Stimulated activated CD8-positive, alpha-beta memory T cell treated with anti-CD3 and anti-CD28 coated beads, Interleukin-15, amount 100 ng/mL, for 4 hours (primary cell): ENCODE data around the gene MPHOSPH8.
"Not testable (repeated sequence)": the region's sequence is repeated elsewhere in the genome, so short reads cannot be mapped to it uniquely, and the experiment has no call there.

Source experiments
- DNase-seq, 2 donors: peaks; one replicate each; pipeline ENCODE4 v3.0.0-alpha.2; 2020; ENCODE audit warnings: low read depth in 2 of 2

MPHOSPH8 gene

DNA sequence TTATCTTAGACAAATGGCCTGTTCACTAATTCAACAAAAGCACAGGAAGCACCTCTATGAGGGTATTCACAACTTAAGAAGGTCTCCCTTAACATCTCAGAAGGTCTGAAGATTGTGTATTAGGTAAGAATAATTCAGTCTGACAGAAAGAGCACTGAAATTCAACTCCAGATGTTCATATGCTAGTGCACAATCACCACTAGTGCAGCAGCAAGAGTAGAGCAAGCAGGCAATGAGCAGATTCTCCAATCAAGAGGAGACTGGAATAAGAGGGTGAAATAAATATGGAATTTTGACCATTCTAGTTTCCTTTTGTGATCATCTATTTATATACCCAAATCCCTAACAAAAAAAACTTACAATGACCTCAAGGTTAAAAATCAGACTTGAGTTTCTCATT lies 52.0 kb downstream of the MPHOSPH8 start:
- DNase-seq, result no peak

DNA sequence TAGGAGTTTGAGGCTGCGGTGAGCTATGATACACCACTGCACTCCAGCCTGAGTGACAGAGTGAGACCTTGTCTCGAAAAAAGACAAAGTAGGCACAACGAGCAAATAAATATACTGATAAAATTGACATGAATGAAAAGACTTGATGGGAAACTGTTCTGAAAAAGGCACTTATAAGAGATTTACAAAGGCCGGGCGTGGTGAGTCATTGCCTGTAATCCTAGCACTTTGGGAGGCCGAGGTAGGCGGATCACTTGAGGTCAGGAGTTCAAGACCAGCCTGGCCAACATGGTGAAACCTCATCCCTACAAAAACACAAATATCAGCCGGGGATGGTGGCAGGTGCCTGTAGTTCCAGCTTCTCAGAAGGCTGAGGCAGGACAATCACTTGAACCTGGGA lies 58.0 kb downstream of the MPHOSPH8 start:
- not testable (repeated sequence) for DNase-seq

DNA sequence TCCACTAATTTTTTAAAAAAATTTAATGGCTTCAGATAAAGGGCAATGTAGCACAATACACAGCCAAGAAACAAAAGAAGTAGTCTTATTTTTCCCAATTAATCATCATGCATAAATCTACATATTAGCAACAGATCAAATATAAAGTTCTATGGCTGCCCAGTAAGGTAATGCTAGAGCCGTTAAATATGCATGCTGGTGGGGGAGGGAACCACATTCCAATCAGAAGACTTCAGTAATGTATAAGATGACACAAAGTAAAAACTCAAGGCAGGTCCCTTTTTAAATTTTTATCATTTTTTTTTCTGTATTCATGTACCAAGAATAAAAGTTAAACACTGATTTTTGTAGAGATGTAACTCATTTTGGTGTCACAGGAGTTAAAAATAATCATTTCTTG lies 62.0 kb downstream of the MPHOSPH8 start:
- no peak for DNase-seq

DNA sequence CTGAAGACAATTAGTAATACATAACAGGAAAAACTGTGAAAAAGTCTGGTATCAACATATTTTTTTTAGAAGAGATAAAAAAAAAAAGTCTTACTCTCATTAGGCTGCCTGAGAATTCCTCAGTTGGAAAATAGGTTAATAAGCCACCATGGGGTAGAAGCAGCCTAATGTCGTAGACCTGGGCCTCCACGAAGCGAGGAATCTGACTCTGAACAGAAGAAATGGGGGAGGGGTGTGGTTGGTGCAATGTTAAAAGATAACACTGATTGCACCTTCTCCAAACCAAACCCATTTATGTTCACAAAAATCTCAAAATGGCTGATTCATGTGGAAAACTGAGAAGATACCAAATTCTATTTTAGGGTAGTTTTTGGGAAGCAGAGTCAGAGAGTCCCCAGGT lies 62.4 kb downstream of the MPHOSPH8 start:
- no peak for DNase-seq

DNA sequence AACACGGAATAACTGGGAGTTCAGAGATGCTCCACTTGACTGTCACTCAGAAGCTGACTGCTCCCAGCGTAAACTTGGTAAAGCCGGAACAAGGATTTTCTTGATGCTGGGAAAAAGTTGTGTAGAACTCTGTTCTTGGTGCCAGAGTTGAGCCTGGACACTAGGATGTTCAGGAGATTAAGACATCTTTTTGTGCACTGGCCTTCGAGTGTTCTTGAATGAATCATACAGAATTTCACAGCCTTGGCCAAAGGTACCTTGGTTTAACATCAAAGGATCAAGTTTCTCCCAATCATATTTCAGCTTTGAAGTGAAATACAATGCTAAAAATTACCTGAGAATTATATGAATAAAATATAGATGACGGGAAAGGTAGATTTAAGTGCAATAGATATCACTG lies 67.5 kb downstream of the MPHOSPH8 start:
- not testable (repeated sequence) for DNase-seq

DNA sequence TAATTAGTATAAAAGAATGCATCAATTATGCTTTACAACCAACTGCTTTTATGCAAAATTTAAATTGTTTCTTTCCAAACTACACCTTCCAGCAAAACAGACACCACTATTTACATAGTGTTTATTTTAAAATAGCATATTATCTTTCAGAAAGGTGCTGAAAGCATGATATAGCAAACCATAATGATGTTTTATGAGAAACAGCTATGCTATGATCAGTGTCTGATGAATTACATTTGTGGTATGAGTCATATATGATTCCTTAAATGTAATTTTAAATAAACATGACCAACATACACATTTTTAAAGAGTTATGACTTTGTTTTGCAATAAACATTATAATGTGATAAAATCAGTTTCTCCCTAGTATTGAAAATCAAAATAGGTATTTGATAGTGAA lies 68.2 kb downstream of the MPHOSPH8 start:
- not testable (repeated sequence) for DNase-seq

DNA sequence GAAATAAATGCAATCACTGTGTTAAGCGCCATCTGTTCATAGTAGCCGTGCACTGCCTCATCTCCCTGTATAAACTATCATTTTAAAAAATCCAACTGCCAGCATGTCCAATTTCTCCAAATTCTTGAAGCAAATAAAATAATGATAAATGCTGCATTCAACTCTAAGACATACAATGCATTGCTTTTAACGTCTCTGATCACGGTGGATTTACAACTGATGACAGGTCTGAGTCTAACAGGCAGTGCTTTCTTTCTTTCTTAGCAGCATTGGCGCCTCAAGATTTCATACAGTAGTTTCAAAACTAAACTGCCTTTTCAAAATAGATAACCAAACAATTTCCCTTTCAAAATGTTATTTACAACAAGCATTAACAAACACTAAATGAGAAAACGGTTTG lies 70.8 kb downstream of the MPHOSPH8 start:
- not testable (repeated sequence) for DNase-seq

DNA sequence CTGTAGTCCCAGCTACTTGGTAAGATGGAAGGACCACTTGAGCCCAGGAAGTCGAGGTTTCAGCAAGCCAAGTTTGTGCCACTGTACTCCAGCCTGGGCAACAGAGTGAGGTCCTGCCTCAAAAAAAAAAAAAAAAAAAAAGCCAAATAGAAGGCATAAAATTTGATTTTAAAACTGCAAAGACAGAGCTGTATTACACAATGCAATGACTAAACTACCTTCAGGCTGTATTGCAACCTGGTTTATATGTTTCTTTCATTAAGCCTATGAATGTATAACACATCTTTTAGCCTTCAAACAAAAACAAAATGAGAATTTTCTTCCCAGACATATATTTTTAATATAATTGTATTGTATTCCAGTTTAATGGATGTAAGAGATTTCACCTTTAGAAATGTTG lies 75.6 kb downstream of the MPHOSPH8 start:
- not testable (repeated sequence) for DNase-seq

DNA sequence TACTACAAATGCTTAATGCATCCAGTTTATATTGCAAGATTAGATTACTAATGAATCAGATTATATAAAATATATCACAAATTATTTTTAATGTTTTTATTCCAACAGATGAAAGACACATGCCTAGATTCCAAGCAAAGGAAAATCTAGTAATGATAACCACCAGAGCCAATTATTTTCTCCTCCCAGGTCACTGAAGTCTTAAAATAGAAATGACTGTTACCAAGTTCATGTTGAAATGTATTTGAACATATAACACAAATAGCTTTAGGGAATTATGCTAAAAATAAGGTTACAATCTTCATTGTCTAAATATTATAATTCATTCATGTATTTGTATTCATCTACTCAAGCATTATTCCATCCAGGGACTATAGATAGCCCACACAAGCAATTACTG lies 76.3 kb downstream of the MPHOSPH8 start:
- DNase-seq, result not testable (repeated sequence)

DNA sequence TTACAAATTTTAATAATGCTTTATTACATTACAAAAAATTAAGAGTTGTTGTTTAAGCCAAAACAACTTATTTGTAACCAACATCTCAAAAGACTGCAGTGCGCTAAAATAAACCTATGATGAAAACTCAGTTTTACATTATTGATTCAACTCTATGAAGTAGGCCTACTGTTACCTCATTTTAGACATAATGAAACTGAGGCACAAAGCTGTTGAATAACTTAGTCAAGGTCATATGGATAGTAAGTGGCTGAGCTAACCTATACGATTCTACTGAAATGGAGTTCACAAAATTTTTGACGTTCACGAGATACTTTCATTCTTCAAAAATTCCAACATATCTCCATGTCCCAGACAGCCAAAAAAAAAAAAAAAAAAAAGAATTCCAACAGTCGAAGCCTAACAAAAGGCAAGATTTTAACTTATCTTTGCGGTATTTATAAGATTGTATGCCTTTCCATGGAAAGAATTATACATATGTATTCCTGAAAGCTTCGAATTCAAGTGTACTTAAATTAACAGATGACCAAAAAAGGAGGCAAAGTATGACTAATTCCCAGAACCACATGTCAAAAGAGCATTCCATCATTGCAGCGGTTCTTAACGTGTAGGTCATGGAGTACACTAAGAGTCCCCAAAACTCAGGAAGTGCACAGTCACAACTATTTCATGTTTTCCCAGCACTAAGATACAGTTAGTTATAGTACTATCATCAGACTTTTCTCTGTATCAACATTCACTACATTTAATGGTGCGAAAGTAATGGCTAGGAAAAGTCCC lies 79.9 kb downstream of the MPHOSPH8 start:
- no peak for DNase-seq

DNA sequence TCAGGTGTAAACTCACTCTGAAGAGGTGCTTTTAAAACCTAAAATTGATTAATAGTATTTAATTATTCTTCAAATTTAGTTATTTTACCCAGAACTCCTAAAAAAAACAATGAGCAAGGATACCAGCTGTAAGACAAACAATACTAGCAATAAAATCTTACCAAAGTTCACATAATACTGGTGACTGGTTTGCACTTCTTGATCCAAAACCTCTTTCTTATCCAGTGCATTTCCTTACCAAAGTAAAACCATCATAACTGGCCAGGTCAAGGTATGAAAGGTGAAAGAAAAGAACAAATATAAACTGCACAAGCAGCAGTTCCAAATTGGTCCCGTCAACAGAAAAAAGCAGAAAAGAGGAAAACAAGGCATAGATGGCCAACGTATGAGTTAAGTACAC lies 86.6 kb downstream of the MPHOSPH8 start:
- no peak for DNase-seq
